GM23338 (cell line): ENCODE measurements around the gene SUN5. TPM values are rescaled to one million over a fixed set of nuclear protein-coding genes. Genes with fewer than 3 reads are reported as not detected.

ENCODE experiments used
- ATAC-seq: fragments of 200-7000 bp; cut with Tn5 transposase; 3 replicates; pipeline ENCODE4 v1.9.1; 2020
- DNase-seq: peaks from one replicate; pipeline ENCODE4 v3.0.0-alpha.2; 2015; ENCODE audit warnings: low spot score
- H2AFZ ChIP-seq: fragments of 200-600 bp; sonication (generic); 2 replicates; pipeline ENCODE4 v1.8.0; 2016; ENCODE audit warnings: antibody characterized with exemption, mild to moderate bottlenecking, moderate library complexity
- H3F3A ChIP-seq: fragments of 200-600 bp; sonication (generic); replicated peaks from 2 replicates; pipeline ENCODE4 v1.8.0; 2017; ENCODE audit warnings: antibody characterized with exemption, mixed run types, low read depth
- H3K27ac ChIP-seq: fragments of 200-600 bp; sonication (generic); 2 replicates; pipeline ENCODE4 v1.6.1; 2016; ENCODE audit warnings: low read depth
- H3K27me3 ChIP-seq: fragments of 200-600 bp; sonication (generic); 2 replicates; pipeline ENCODE4 v1.8.0; 2016; ENCODE audit warnings: mild to moderate bottlenecking, mixed run types, moderate library complexity; ENCODE audit not compliant: insufficient read depth
- H3K36me3 ChIP-seq: fragments of 200-600 bp; sonication (generic); 2 replicates; pipeline ENCODE4 v1.8.0; 2016; ENCODE audit warnings: mild to moderate bottlenecking; ENCODE audit not compliant: insufficient read depth
- H3K4me1 ChIP-seq: fragments of 200-600 bp; sonication (generic); 2 replicates; pipeline ENCODE4 v1.8.0; 2016; ENCODE audit warnings: mild to moderate bottlenecking, moderate library complexity; ENCODE audit not compliant: insufficient read depth
- H3K4me2 ChIP-seq: fragments of 200-600 bp; sonication (generic); 2 replicates; pipeline ENCODE4 v1.7.1; 2017; ENCODE audit warnings: mixed run types
- H3K4me3 ChIP-seq: fragments of 200-600 bp; sonication (generic); 2 replicates; pipeline ENCODE4 v1.6.1; 2016; ENCODE audit warnings: mixed run types
- H3K79me2 ChIP-seq: fragments of 200-600 bp; sonication (generic); replicated peaks from 2 replicates; pipeline ENCODE4 v1.8.0; 2017; ENCODE audit warnings: mild to moderate bottlenecking; ENCODE audit not compliant: insufficient read depth
- H3K9me2 ChIP-seq: fragments of 200-600 bp; sonication (generic); 2 replicates; pipeline ENCODE4 v1.8.0; 2017; ENCODE audit not compliant: insufficient read depth
- H4K20me1 ChIP-seq: fragments of 200-600 bp; sonication (generic); replicated peaks from 2 replicates; pipeline ENCODE4 v1.8.0; 2017; ENCODE audit warnings: mild to moderate bottlenecking; ENCODE audit not compliant: insufficient read depth
- H3K27ac Mint-ChIP-seq: 2 replicates; pipeline ENCODE4 v1.8.0; 2020; ENCODE audit warnings: inconsistent platforms, mild to moderate bottlenecking, moderate library complexity, mixed read lengths
- H3K27me3 Mint-ChIP-seq: 3 replicates; pipeline ENCODE4 v1.8.0; 2022; ENCODE audit warnings: low read depth, mild to moderate bottlenecking, moderate library complexity, mixed read lengths, inconsistent platforms; ENCODE audit not compliant: insufficient read depth, poor library complexity
- H3K36me3 Mint-ChIP-seq: 3 replicates; pipeline ENCODE4 v1.8.0; 2021; ENCODE audit warnings: low read depth, mild to moderate bottlenecking, inconsistent platforms, moderate library complexity, mixed read lengths
- H3K4me1 Mint-ChIP-seq: 3 replicates; pipeline ENCODE4 v1.8.0; 2020; ENCODE audit warnings: mild to moderate bottlenecking, inconsistent platforms, mixed read lengths
- H3K4me3 Mint-ChIP-seq: 3 replicates; pipeline ENCODE4 v1.8.0; 2021; ENCODE audit warnings: moderate library complexity, mild to moderate bottlenecking, inconsistent platforms, mixed read lengths
- H3K9me3 Mint-ChIP-seq: 3 replicates; pipeline ENCODE4 v1.8.0; 2020; ENCODE audit warnings: moderate library complexity, mild to moderate bottlenecking, inconsistent platforms, mixed read lengths
- CREB1 ChIP-seq: fragments of 250-450 bp; sonication (Bioruptor Pico); IDR thresholded peaks from 2 replicates; pipeline ENCODE4 v1.5.0; 2020; ENCODE audit warnings: low read depth, mild to moderate bottlenecking, moderate library complexity
- CTCF ChIP-seq, 2 experiments: fragments of 200-600 bp in 1 of 2; sonication (generic) in 1 of 2; conservative IDR thresholded peaks; 2 replicates each; pipeline versions ENCODE4 v1.5.1 to v1.6.1; 2016 to 2017; ENCODE audit warnings: antibody characterized with exemption in 2 of 2, low read depth in 2 of 2, mild to moderate bottlenecking in 2 of 2, moderate library complexity in 1 of 2
- ETS1 ChIP-seq: IDR thresholded peaks from 2 replicates; pipeline ENCODE4 v1.6.1; 2016; ENCODE audit warnings: antibody characterized with exemption
- EZH2 ChIP-seq: fragments of 200-600 bp; sonication (generic); IDR thresholded peaks from one replicate; pipeline ENCODE4 v1.8.0; 2017; ENCODE audit warnings: antibody characterized with exemption, mild to moderate bottlenecking, low read depth; ENCODE audit not compliant: unreplicated experiment
- EZH2phosphoT487 ChIP-seq: fragments of 200-600 bp; sonication (generic); IDR thresholded peaks from one replicate; pipeline ENCODE4 v1.8.1; 2018; ENCODE audit warnings: antibody characterized with exemption; ENCODE audit not compliant: unreplicated experiment
- JUNB ChIP-seq: IDR thresholded peaks from one replicate; pipeline ENCODE4 v1.6.1; 2016; ENCODE audit warnings: antibody characterized with exemption; ENCODE audit not compliant: unreplicated experiment
- NANOG ChIP-seq: IDR thresholded peaks from 2 replicates; pipeline ENCODE4 v1.6.1; 2016; ENCODE audit warnings: antibody characterized with exemption, borderline replicate concordance
- POLR2AphosphoS5 ChIP-seq: IDR thresholded peaks from 2 replicates; pipeline ENCODE4 v1.6.1; 2016; ENCODE audit warnings: antibody characterized with exemption, low read depth
- REST ChIP-seq: IDR thresholded peaks from one replicate; pipeline ENCODE4 v1.6.1; 2018; ENCODE audit warnings: antibody characterized with exemption; ENCODE audit not compliant: unreplicated experiment
- STAT1 ChIP-seq: IDR thresholded peaks from one replicate; pipeline ENCODE4 v1.6.1; 2016; ENCODE audit warnings: antibody characterized with exemption; ENCODE audit not compliant: unreplicated experiment
- ZNF114 ChIP-seq: fragments of 250-450 bp; sonication (Bioruptor Pico); IDR thresholded peaks from 2 replicates; pipeline ENCODE4 v1.5.0; 2020; ENCODE audit warnings: mild to moderate bottlenecking, moderate library complexity
- ZNF331 ChIP-seq: fragments of 250-450 bp; sonication (Bioruptor Pico); IDR thresholded peaks from 2 replicates; pipeline ENCODE4 v1.5.0; 2020; ENCODE audit warnings: low read depth, mild to moderate bottlenecking, moderate library complexity
- ZNF462 ChIP-seq: fragments of 250-450 bp; sonication (Bioruptor Pico); IDR thresholded peaks from 2 replicates; pipeline ENCODE4 v1.5.0; 2020; ENCODE audit warnings: mild to moderate bottlenecking, moderate library complexity
- polyA plus RNA-seq: library from polyadenylated mRNA; unstranded; fragments of >200 nt; fragmentation: Nextera tagmentation; extraction: Ambion mirVana; gene quantifications from 2 replicates; pipeline ENCODE4 v1.2.1, GENCODE V29; 2016
- total RNA-seq: library from RNA; depleted of rRNA; stranded (reverse); fragments of >200 nt; shearing (Covaris generic); gene quantifications from 2 replicates; pipeline ENCODE4 v1.2.3, GENCODE V29; 2014

The SUN5 gene
- total and polyA plus RNA-seq, 2 experiments from 2014 or later: not detected

- TF ChIP-seq ZNF114 (CRISPR knock-in tag) (no peak), STAT1 (no peak), EZH2 (no peak)
Observed at GRCh38 chr20:32965115-32965514, 39.1 kb downstream of the SUN5 start (continued).

- no peak for ATAC-seq
- Histone ChIP-seq H3K4me2 (no peak overlapping the region), H3K27me3 (no peaks in the 10 kb centered on the region), H3F3A (no peaks in the 10 kb centered on the region), H3K36me3 (no peaks in the 10 kb centered on the region), H3K4me1 (no peaks in the 10 kb centered on the region), H3K4me3 (no peak overlapping the region), H3K9me2 (no peaks in the 10 kb centered on the region), H4K20me1 (no peaks in the 10 kb centered on the region), H3K79me2 (no peaks in the 10 kb centered on the region), H3K27ac (no peak overlapping the region), H2AFZ (no peak overlapping the region)
- Mint-ChIP-seq H3K9me3 (no peaks in the 10 kb centered on the region; the same call in none of the 3 replicates), H3K4me3 (no peak overlapping the region), H3K36me3 (no peaks in the 10 kb centered on the region), H3K27ac (no peak overlapping the region), H3K27me3 (peaks cover 8% of the 10 kb centered on the region), H3K4me1 (no peaks in the 10 kb centered on the region)
- no peak for DNase-seq
- TF ChIP-seq STAT1: no peak
- TF ChIP-seq ZNF331 (CRISPR knock-in tag): no peak
- TF ChIP-seq ZNF114 (CRISPR knock-in tag): no peak
- TF ChIP-seq POLR2AphosphoS5: no peak
- no peak for TF ChIP-seq REST
- TF ChIP-seq ZNF462 (CRISPR knock-in tag): no peak
- no peak for TF ChIP-seq ETS1
- TF ChIP-seq JUNB: no peak
- no peak for TF ChIP-seq CTCF (conservative IDR thresholded peaks at IDR 0.05; ENCODE audit: low read depth in 2 of 2)
- TF ChIP-seq CREB1 (CRISPR knock-in tag): no peak
- no peak for TF ChIP-seq NANOG
- no peak for TF ChIP-seq EZH2phosphoT487
- no peak for TF ChIP-seq EZH2
Observed at GRCh38 chr20:32964575-32964974, 39.7 kb downstream of the SUN5 start.
